Measurements from ENCODE around the gene ADAMTS7.
"Not testable (repeated sequence)": the region's sequence is repeated elsewhere in the genome, so short reads cannot be mapped to it uniquely, and the experiment has no call there.

Gene ADAMTS7

GRCh38 chr15:78758084-78758483 is 53.2 kb downstream of the ADAMTS7 start:
- not testable (repeated sequence) for H3K4me3 ChIP-seq (ENCODE audit: low read depth, low read length); DNase-seq (ENCODE audit: low read depth)

- DNase-seq (ENCODE audit: low read depth): no peak
- H3K4me3 ChIP-seq (ENCODE audit: low read depth, low read length): no peak overlapping the region
Observed at GRCh38 chr15:78757636-78757905, 53.7 kb downstream of the ADAMTS7 start.

DNA sequence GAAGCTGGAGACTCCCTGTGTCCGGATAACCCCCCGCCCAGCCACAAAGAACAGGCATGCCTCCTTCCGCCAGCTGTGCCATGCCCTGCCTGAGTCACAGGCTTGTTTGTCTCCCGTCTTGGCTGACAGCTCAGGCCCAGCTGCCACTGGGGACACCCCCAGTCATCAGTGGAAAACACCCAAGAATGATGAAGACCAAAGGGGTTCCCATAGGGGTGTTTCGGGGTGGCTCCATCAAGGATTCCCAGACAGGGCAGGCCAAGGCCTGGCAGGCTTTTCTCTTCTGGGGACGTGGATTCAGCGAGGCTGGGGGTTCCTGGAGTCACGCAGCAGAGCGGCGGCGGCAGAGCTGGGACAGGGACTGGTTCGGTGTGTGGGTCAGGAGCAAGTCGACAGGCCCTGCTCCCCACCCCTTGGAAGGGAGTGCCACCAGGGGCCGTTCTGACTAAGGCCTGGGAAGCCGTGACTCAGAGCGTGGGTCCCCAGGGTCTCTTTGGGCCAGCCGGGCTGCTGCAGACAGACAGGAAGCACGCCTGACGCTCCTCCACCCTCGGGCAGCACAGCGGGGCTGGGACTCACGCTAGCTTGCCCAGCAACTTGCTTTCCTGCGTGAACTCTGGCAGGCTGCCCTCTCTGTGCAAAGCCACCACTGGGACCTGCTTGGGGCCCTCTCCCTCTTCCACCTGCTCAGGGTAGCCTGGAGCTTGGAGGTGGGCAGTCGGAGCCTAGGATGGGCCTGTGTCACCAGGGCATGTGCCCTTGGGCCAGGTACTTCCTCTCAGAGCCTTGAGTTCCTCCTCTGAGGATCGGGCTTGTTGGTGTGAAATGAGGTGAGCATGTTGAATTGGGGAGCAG is 54.3 kb downstream of the ADAMTS7 start:
- DNase-seq (ENCODE audit: low read depth): peak; percentile 75
- not testable (repeated sequence) for H3K4me3 ChIP-seq (ENCODE audit: low read depth, low read length)

- H3K4me3 ChIP-seq (ENCODE audit: low read depth, low read length): not testable (repeated sequence)
- peak; percentile 60 for DNase-seq (ENCODE audit: low read depth)
Observed at GRCh38 chr15:78755900-78756591, 55.2 kb downstream of the ADAMTS7 start.

GRCh38 chr15:78754637-78755280 is 56.5 kb downstream of the ADAMTS7 start:
- H3K4me3 ChIP-seq (ENCODE audit: low read depth, low read length); DNase-seq (ENCODE audit: low read depth): not testable (repeated sequence)

- DNase-seq (ENCODE audit: low read depth); H3K4me3 ChIP-seq (ENCODE audit: low read depth, low read length): not testable (repeated sequence)
Observed at GRCh38 chr15:78753751-78754535, 57.3 kb downstream of the ADAMTS7 start.

GRCh38 chr15:78753359-78753659 is 58.0 kb downstream of the ADAMTS7 start:
- not testable (repeated sequence) for DNase-seq (ENCODE audit: low read depth); H3K4me3 ChIP-seq (ENCODE audit: low read depth, low read length)

DNA sequence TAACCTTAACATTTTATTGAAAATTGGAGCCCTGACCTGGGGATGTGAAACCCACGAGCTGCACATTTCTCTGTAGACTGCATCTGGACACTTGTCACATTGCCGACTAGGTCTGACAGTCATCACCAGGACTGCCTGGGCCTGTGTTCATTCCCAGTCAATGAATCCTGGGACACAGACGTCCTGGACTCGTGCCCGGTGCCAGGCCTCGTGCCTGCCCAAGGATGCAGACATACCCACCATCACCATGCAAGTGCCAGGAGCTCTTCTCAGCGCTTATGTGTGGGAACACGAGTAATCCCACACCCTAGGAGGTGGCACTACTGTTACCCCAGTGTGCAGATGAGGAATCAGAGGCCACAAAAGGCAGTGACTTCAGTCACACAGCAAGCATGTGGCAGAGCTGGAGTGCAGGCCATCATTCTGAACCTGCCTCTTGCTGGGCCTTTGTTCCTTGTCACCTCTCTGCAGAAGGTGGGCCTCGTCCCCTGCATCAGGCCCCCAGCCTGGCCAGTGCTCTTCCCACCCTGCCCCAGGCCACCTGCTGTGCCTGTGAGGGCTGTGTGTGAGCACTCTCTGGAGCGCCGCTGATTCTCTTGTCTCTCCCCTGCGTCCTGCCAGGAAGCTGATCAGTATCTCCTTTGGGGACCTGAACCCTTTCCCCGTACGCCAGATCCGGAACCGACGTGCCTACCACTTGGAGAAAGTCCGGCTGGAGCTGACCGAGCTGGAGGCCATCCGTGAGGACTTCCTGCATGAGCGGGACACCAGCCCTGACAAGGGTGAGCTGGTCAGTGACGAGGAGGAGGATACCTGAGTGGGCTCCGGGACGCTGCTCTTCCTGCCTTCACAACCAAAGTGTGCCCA is 58.5 kb downstream of the ADAMTS7 start:
- no peak for DNase-seq (ENCODE audit: low read depth)
- no peak overlapping the region for H3K4me3 ChIP-seq (ENCODE audit: low read depth, low read length)

- DNase-seq (ENCODE audit: low read depth): no peak
- no peak overlapping the region for H3K4me3 ChIP-seq (ENCODE audit: low read depth, low read length)
Observed at GRCh38 chr15:78751602-78751979, 59.7 kb downstream of the ADAMTS7 start.

GRCh38 chr15:78750974-78751601 is 60.2 kb downstream of the ADAMTS7 start:
- DNase-seq (ENCODE audit: low read depth): peak; percentile 52
- peak overlapping the region; percentile 13 for H3K4me3 ChIP-seq (ENCODE audit: low read depth, low read length)

DNA sequence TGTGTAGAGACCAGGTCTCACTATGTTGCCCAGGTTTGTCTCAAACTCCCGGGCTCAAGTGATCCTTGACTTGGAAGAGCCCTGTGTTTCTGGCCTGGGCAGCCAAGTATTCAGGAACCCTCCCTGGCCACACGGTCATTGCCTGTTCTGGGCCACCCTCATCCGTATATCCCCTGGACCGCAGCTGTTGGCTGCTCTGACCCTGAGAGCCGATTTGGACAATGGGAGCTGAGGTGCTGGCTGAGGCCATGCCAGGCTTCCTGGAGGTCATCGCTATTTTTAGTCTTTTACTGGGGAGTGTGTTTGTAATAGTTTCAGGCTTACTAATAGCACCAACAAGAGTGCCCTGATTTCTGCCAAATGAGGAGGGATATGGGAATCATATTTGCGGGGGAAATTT is 60.7 kb downstream of the ADAMTS7 start:
- H3K4me3 ChIP-seq (ENCODE audit: low read depth, low read length): peak overlapping the region; percentile 13
- no peak for DNase-seq (ENCODE audit: low read depth)

DNA sequence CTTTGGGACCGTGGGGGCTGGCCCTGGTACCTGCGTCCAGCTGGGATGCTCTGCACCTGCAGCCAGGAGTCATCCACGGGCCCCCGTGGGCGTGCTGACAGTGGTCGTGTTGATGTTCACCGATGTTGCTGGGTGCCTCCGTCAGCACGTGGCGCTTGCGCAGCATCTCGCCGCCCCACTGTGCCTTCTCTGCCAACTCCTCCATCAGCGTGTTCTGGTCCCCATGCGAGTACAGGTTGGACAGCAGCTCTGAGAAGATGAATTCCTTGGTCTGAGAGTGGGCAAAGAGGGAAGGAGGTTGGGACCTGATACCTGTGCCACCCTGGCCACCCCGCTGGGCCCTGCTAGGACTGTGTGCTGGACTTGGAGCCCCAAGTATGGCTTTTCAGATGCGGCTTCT is 61.4 kb downstream of the ADAMTS7 start:
- H3K4me3 ChIP-seq (ENCODE audit: low read depth, low read length): no peak overlapping the region
- no peak for DNase-seq (ENCODE audit: low read depth)

- DNase-seq (ENCODE audit: low read depth); H3K4me3 ChIP-seq (ENCODE audit: low read depth, low read length): not testable (repeated sequence)
Observed at GRCh38 chr15:78747877-78748276, 63.4 kb downstream of the ADAMTS7 start.

- H3K4me3 ChIP-seq (ENCODE audit: low read depth, low read length); DNase-seq (ENCODE audit: low read depth): not testable (repeated sequence)
Observed at GRCh38 chr15:78741674-78742073, 69.6 kb downstream of the ADAMTS7 start.

GRCh38 chr15:78740904-78741274 is 70.4 kb downstream of the ADAMTS7 start:
- no peak for DNase-seq (ENCODE audit: low read depth)
- H3K4me3 ChIP-seq (ENCODE audit: low read depth, low read length): no peak overlapping the region

DNA sequence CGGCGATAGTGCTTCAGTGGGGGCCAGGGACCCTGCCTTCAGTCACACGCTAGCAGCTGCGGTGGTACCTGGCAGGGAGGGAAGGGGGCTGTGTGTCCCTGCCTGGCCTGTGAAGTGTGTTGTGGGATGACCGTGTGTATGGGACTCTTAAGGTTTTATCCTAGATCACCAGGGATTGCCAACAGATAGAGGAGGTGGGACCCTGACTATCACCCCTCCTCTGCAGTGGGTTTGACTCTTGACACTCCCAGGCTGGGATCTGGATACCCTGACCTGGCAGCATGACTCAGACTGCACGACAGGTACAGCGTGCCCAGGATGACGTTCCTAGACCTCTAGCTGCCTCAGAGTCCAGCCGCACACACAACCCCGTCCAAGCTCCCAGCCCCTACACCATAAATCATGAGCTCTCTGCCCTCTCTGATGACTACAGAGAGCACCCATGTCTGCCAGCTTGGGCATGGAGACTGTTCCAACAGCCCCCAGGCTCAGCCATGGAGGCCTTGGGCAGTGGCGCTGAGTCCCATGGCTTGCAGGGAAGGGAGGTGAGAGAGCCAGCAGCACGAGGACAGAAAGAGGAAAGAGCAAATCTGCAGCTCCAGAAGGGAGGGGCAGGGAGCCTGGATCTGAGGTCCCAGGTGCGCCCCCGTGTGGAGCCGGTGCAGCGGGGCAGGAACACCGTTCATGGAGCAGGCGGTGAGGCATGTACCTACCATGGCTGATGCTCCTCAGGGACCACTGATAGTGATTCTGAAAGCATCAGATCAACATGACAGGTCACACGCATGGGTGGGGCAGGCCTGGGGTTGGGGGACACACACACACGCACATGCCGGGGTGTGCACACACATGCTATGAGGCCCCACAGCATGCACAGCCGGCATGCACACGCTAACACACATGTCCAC is 71.0 kb downstream of the ADAMTS7 start:
- DNase-seq (ENCODE audit: low read depth): no peak
- no peak overlapping the region for H3K4me3 ChIP-seq (ENCODE audit: low read depth, low read length)

GRCh38 chr15:78739206-78739605 is 72.1 kb downstream of the ADAMTS7 start:
- H3K4me3 ChIP-seq (ENCODE audit: low read depth, low read length): no peak overlapping the region
- DNase-seq (ENCODE audit: low read depth): no peak

Data from skeletal muscle cell (primary cell).